Neuron (in vitro differentiated cells): ENCODE data around the gene PLOD3.

ENCODE experiments used
- H2AFZ ChIP-seq: one replicate; pipeline ENCODE4 v1.6.1; 2013; ENCODE audit warnings: low read depth, mild to moderate bottlenecking, inconsistent platforms, low read length, moderate library complexity
- H3K27me3 ChIP-seq: one replicate; pipeline ENCODE4 v1.6.1; 2013; ENCODE audit warnings: low read length; ENCODE audit not compliant: insufficient read depth
- H3K36me3 ChIP-seq: one replicate; pipeline ENCODE4 v1.6.1; 2013; ENCODE audit warnings: low read length; ENCODE audit not compliant: insufficient read depth
- H3K4me1 ChIP-seq: one replicate; pipeline ENCODE4 v1.6.1; 2013; ENCODE audit warnings: low read length; ENCODE audit not compliant: insufficient read depth
- H3K4me3 ChIP-seq: 2 replicates; pipeline ENCODE4 v1.5.1; 2013; ENCODE audit warnings: mild to moderate bottlenecking, low read length, moderate library complexity
- H3K9me3 ChIP-seq: one replicate; pipeline ENCODE4 v1.6.1; 2013; ENCODE audit warnings: low read length

Gene PLOD3

DNA sequence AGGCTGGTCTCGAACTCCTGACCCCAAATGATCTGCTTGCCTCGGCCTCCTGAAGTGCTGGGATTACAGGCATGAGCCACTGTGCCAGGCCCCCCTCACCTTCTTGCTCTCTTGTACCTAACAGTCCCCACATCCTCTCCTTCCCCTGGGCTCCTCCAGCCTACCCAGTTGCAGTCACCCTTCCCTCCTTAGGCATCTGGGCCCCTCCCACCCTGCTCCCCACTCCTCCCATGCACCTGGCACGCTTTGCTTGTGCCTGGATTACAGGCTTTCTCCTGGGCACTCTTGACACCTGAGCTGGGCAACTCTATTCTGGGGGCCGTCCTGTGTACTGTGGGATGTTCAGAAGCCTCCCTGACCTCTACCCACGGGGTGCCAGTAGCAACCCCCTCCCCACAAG, 17.3 kb upstream of the PLOD3 start:
- Histone ChIP-seq H2AFZ (no peak overlapping the region), H3K27me3 (no peaks in the 10 kb centered on the region), H3K4me1 (no peaks in the 10 kb centered on the region), H3K9me3 (no peaks in the 10 kb centered on the region), H3K36me3 (peaks cover 16% of the 10 kb centered on the region), H3K4me3 (no peak overlapping the region)

- H3K27me3 ChIP-seq = no peaks in the 10 kb centered on the region
- H3K4me1 ChIP-seq = no peaks in the 10 kb centered on the region
- no peaks in the 10 kb centered on the region for H3K9me3 ChIP-seq
- H3K4me3 ChIP-seq = no peak overlapping the region
- H3K36me3 ChIP-seq = peaks cover 9% of the 10 kb centered on the region
- no peak overlapping the region for H2AFZ ChIP-seq
Observed at GRCh38 chr7:101233907-101234547, 16.6 kb upstream of the PLOD3 start.

DNA sequence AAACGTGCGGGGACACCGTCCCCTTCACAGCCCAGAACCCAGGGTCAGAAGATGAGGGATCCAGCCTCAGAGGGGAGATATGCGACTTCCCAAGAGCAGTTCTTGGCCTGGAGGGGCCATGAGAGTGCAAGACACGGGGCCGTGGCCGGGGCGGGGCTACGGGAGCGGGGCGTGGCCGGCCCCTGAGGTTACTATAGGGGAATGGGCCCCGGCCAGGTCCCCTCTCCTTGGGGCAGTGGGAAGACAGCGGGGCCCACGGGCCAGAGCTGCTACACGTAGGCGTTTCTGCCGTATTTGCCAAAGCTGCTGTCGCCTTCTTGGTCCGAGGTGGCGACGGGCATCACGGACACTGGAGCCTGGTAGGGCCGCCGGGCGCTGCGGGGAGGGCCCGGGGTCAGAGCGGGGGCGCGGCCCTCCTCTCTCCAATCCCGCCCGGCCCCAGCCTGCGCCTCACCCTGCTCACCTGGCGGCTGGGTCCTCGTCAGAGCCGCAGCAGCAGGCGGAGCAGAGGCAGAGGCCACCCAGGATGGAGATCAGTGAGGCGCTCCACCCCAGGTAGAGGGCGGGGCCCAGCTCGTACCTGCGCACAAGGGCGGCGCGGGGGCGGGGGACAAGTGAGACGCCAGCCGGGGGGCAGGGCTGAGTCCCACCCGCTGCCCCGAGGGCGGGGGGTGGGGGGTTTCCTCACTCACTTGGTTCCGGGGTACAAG, 14.9 kb upstream of the PLOD3 start:
- Histone ChIP-seq H2AFZ (no peak overlapping the region), H3K4me1 (no peaks in the 10 kb centered on the region), H3K27me3 (no peaks in the 10 kb centered on the region), H3K9me3 (no peaks in the 10 kb centered on the region), H3K36me3 (peaks cover 5% of the 10 kb centered on the region), H3K4me3 (no peak overlapping the region)

GRCh38 chr7:101231644-101232043, 14.3 kb upstream of the PLOD3 start:
- no peak overlapping the region for H3K4me3 ChIP-seq
- H2AFZ ChIP-seq = no peak overlapping the region
- no peaks in the 10 kb centered on the region for H3K4me1 ChIP-seq
- H3K9me3 ChIP-seq = no peaks in the 10 kb centered on the region
- H3K27me3 ChIP-seq = no peaks in the 10 kb centered on the region
- H3K36me3 ChIP-seq = peaks cover 7% of the 10 kb centered on the region

- Histone ChIP-seq H3K9me3 (no peaks in the 10 kb centered on the region), H3K4me1 (no peaks in the 10 kb centered on the region), H2AFZ (no peak overlapping the region), H3K4me3 (no peak overlapping the region), H3K27me3 (no peaks in the 10 kb centered on the region), H3K36me3 (peaks cover 31% of the 10 kb centered on the region)
Observed at GRCh38 chr7:101226721-101227120, 9.3 kb upstream of the PLOD3 start.

DNA sequence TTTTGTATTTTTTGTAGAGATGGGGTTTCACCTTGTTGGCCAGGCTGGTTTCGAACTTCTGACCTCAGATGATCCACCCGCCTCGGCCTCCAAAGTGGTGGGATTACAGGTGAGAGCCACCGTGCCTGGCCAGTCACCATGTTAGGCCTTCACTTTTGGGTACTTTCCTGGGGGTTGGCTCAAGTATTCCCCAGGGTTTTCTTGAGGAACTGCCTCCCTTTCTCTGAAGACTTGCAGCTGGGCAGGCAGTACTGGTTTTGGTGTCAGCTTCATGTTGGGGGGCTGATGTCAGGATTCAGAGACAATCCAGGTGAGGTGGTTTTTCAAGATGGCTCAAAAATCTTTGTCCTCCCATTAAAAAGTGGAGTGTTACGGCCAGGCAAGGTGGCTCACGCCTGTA, 8.3 kb upstream of the PLOD3 start:
- H3K36me3 ChIP-seq = peaks cover 31% of the 10 kb centered on the region
- H3K4me1 ChIP-seq = no peaks in the 10 kb centered on the region
- H3K9me3 ChIP-seq = no peaks in the 10 kb centered on the region
- H3K27me3 ChIP-seq = no peaks in the 10 kb centered on the region
- H2AFZ ChIP-seq = no peak overlapping the region
- H3K4me3 ChIP-seq = no peak overlapping the region

DNA sequence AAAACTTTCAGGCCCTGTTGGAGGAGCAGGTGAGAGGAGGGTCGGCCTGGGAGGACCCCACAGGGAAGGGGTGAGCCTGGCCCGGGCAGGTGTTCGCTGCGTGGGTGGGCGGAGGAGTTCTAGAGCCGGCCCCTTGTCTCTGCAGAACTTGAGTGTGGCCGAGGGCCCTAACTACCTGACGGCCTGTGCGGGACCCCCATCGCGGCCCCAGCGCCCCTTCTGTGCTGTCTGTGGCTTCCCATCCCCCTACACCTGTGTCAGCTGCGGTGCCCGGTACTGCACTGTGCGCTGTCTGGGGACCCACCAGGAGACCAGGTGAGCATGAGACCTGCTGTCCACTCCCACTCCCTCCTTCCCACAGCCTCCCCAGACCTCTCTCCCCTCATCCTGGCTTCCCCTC, 6.1 kb upstream of the PLOD3 start:
- H3K9me3 ChIP-seq = no peaks in the 10 kb centered on the region
- no peak overlapping the region for H3K4me3 ChIP-seq
- H3K4me1 ChIP-seq = peaks cover 6% of the 10 kb centered on the region
- H3K36me3 ChIP-seq = peaks cover 31% of the 10 kb centered on the region
- no peak overlapping the region for H2AFZ ChIP-seq
- H3K27me3 ChIP-seq = no peaks in the 10 kb centered on the region

DNA sequence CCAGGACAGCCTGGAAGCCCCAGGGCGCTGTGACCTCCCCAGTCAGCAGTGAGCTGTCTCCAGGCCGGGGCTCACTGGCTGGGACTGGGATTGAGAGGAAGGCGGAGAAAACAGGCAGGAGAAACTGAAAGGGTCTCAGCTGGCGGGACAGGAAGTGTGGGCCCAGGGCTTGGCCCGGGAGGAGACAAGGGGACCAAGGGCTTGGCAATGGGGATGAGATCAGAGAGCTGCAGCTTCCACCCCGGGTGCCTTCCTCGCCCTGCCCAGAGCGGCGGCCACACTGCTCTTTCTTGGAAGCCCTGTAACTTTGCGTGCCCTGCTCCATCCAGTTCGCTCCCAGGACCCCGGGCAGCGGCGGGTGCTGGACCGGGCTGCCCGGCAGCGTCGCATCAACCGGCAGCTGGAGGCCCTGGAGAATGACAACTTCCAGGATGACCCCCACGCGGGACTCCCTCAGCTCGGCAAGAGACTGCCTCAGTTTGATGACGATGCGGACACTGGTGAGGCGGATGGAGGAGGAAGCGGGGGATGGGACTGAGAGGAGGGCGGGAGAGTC, 5.0 kb upstream of the PLOD3 start:
- no peak overlapping the region for H2AFZ ChIP-seq
- peaks cover 8% of the 10 kb centered on the region for H3K4me1 ChIP-seq
- H3K36me3 ChIP-seq = peaks cover 29% of the 10 kb centered on the region
- H3K4me3 ChIP-seq = no peak overlapping the region
- no peaks in the 10 kb centered on the region for H3K9me3 ChIP-seq
- H3K27me3 ChIP-seq = no peaks in the 10 kb centered on the region

DNA sequence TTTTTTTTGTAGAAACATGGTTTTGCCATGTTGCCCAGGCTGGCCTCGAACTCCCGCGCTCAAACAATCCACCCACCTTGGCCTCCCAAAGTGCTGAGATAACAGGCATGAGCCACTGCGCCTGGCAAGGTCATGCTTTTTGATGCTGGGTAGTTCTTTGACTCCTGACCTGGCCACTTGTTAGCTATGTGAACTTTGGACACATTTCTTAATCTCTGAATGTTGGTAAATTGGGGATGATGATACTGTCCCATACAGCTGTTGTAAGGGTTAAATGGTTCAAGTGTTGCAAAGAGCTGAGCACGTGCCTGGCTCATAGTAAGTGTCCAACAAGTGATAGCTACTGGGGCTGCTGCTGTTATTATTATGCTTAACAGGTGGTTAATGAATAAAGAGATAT, 2.9 kb upstream of the PLOD3 start:
- peaks cover 14% of the 10 kb centered on the region for H3K4me1 ChIP-seq
- no peaks in the 10 kb centered on the region for H3K27me3 ChIP-seq
- no peak overlapping the region for H2AFZ ChIP-seq
- H3K36me3 ChIP-seq = peaks cover 21% of the 10 kb centered on the region
- H3K9me3 ChIP-seq = no peaks in the 10 kb centered on the region
- no peak overlapping the region for H3K4me3 ChIP-seq

GRCh38 chr7:101218236-101219125, 1.1 kb upstream of the PLOD3 start:
- H2AFZ ChIP-seq = peak overlapping the region; percentile 42
- H3K4me3 ChIP-seq = peak overlapping the region; percentile 68

DNA sequence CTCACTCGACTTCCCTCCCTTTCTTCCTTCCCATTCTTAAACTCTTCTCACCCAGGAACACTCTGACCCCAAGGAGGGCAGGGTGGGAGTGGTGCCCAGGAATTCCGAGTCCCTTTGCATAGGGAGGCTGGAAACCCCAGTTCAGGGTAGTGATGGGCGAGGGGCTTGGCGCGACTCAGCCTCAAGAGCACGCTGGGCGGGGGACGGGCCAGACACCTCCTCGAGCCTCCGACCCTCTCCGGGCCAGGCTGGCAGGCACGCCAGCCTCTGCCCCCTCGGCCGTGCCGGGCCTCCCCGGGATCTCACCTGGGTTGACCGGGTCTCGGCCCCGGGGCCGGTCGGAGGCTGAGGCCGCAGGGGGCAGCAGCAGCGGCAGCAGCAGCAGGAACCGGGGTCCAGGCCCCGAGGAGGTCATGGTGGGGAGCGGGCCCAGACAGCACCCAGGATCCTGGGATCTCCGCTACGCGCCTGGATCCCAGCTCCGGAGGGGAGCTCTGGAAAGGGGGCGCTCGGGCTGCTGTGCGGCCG, 457 bp downstream of the PLOD3 start:
- H3K36me3 ChIP-seq = peaks cover 5% of the 10 kb centered on the region
- H3K27me3 ChIP-seq = no peaks in the 10 kb centered on the region
- H2AFZ ChIP-seq = peak overlapping the region; percentile 42
- H3K4me1 ChIP-seq = peaks cover 14% of the 10 kb centered on the region
- H3K4me3 ChIP-seq = peak overlapping the region; percentile 68
- no peaks in the 10 kb centered on the region for H3K9me3 ChIP-seq

More at GRCh38 chr7:101218236-101219125, 1.1 kb upstream of the PLOD3 start:
- Histone ChIP-seq H3K27me3 (no peaks in the 10 kb centered on the region), H3K36me3 (peaks cover 10% of the 10 kb centered on the region), H3K4me1 (peaks cover 14% of the 10 kb centered on the region), H3K9me3 (no peaks in the 10 kb centered on the region)

DNA sequence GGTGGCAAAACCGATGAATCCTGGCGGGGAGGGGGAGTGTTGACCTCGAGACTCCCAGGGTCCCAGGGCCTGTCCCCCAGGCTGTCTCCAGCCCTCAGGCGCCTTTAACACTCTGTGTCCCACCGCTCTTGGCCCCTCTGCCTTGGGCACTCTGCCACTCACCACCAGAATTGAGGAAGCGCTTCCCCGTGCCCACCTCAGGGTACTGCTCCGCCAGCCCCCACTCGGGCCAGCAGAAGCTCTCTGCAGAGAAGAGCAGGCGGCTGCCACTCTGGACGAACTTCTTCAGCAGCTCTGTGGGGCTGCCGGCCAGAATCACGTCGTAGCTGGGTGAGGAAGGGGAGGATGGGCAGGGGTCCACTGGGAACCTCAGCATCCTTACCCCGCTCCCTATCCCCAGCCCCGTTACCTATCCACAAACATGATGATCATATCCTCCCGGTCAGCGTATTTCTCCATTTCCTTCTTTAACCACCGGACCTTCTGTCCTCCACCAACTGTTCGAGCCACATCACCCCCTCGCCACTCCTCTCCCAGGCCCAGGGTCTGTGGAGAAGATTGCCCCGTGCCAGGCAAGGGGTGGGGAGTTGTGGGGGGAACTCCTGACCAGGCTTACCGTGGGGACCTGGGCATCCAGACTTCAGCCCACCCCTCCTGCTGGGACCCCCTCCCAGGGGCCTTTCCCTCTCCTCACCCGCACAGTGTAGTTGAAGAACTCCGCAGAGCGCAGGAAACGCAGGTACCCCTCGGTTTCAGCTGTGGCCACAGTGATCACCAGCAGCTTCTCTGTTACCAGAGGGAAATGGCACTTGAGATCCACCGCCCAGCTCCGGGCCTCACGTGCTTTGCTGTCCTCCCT, 1.2 kb downstream of the PLOD3 start:
- H3K9me3 ChIP-seq = no peaks in the 10 kb centered on the region
- H3K36me3 ChIP-seq = peaks cover 11% of the 10 kb centered on the region
- H3K27me3 ChIP-seq = no peaks in the 10 kb centered on the region
- H3K4me1 ChIP-seq = peaks cover 14% of the 10 kb centered on the region
- peak overlapping the region; percentile 42 for H2AFZ ChIP-seq
- peak overlapping the region; percentile 68 for H3K4me3 ChIP-seq
